GM18508 (cell line): Measurements from ENCODE around the gene NDRG2.
"Not testable (repeated sequence)": the region's sequence is repeated elsewhere in the genome, so short reads cannot be mapped to it uniquely, and the experiment has no call there.

Experiments
- ATAC-seq: cut with Tn5 transposase; IDR thresholded peaks from one replicate; pipeline ENCODE4 v1.9.1; 2021; ENCODE audit warnings: moderate number of reproducible peaks; ENCODE audit not compliant: insufficient read depth, unreplicated experiment

Gene NDRG2

GRCh38 chr14:21056520-21057163, 31.8 kb upstream of the NDRG2 start:
- ATAC-seq = no peak

GRCh38 chr14:21055432-21056117, 30.7 kb upstream of the NDRG2 start:
- ATAC-seq = no peak

- ATAC-seq = no peak
These were observed 29.9 kb upstream of the NDRG2 start for GRCh38 chr14:21054768-21055145.

GRCh38 chr14:21054123-21054767, 29.4 kb upstream of the NDRG2 start:
- ATAC-seq = no peak

GRCh38 chr14:21053184-21054122, 28.6 kb upstream of the NDRG2 start:
- no peak for ATAC-seq

GRCh38 chr14:21050597-21050996, 25.7 kb upstream of the NDRG2 start:
- no peak for ATAC-seq

GRCh38 chr14:21049271-21049673, 24.4 kb upstream of the NDRG2 start:
- no peak for ATAC-seq

- no peak for ATAC-seq
These were observed 23.8 kb upstream of the NDRG2 start for GRCh38 chr14:21048638-21049037.

GRCh38 chr14:21047378-21047781, 22.5 kb upstream of the NDRG2 start:
- no peak for ATAC-seq

GRCh38 chr14:21043974-21044618, 19.2 kb upstream of the NDRG2 start:
- no peak for ATAC-seq

- no peak for ATAC-seq
These were observed 18.6 kb upstream of the NDRG2 start for GRCh38 chr14:21043387-21043973.

- no peak for ATAC-seq
These were observed 18.1 kb upstream of the NDRG2 start for GRCh38 chr14:21042918-21043317.

GRCh38 chr14:21041676-21042433, 17.0 kb upstream of the NDRG2 start, which contains the start of gene RNASE7:
RNASE7 (plus strand) TSS chr14:21042362; CDS start chr14:21042993, 631 bp downstream.
- no peak for ATAC-seq

GRCh38 chr14:21040941-21041340, 16.1 kb upstream of the NDRG2 start:
- not testable (repeated sequence) for ATAC-seq

- ATAC-seq = no peak
These were observed 15.6 kb upstream of the NDRG2 start for GRCh38 chr14:21040370-21040925.

- no peak for ATAC-seq
These were observed 14.9 kb upstream of the NDRG2 start for GRCh38 chr14:21039585-21040369.

GRCh38 chr14:21038441-21039422, 13.9 kb upstream of the NDRG2 start:
- no peak for ATAC-seq
